ENCODE results near the gene FAM78B. TPM values are rescaled to one million over a fixed set of nuclear protein-coding genes. Genes with fewer than 3 reads are reported as not detected.

The FAM78B gene
- total RNA-seq, 2 donors from 2014 or later: 2.3 to 4.2 TPM

DNA sequence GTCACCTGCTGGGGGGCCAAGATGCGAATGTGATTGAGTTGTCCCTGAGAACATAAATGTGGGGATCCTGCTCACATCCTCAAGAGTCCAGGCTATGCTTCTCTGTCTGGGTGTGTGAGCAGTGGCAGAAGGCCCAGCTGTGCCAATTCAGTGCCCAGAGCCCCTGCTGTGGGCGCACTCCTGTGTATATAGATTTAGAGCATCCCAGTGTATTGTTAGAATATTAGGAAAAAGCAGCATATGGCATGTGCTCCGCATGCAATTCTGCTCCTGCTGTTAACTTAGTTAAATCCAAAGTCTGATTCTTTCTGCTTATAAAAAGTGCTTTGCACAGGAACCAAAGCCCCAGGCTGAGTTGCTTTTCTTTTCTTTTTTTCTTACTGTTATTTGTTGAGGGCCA lies 37.8 kb downstream of the FAM78B start:
- Mint-ChIP-seq H3K27ac (no peak overlapping the region), H3K36me3 (ENCODE audit: low read depth) (no peaks in the 10 kb centered on the region), H3K27me3 (ENCODE audit: insufficient read depth) (peaks cover 4% of the 10 kb centered on the region), H3K9me3 (no peaks in the 10 kb centered on the region), H3K4me3 (no peak overlapping the region), H3K4me1 (peaks cover 5% of the 10 kb centered on the region)
- no peak for TF ChIP-seq CTCF (conservative IDR thresholded peaks at IDR 0.05)
- WGBS, 2 experiments (ENCODE audit: insufficient coverage in 1 of 2, insufficient read length in 1 of 2): 88 to 95% methylated on average over 2 to 3 of the region's 3 CpGs
- Histone ChIP-seq H3K4me3 (ENCODE audit: low read length) (no peak overlapping the region), H3K9me3 (ENCODE audit: control insufficient read depth, low read length) (no peaks in the 10 kb centered on the region), H3K36me3 (ENCODE audit: control insufficient read depth, insufficient read depth, low read length) (peaks cover 5% of the 10 kb centered on the region), H3K9ac (ENCODE audit: extremely low read depth, low read length, poor library complexity, severe bottlenecking) (no peak overlapping the region), H3K27ac (ENCODE audit: low read depth, low read length) (no peak overlapping the region), H3K4me1 (ENCODE audit: control insufficient read depth, insufficient read depth, low read length) (no peaks in the 10 kb centered on the region), H3K27me3 (ENCODE audit: control insufficient read depth, insufficient read depth, low read length, poor library complexity, severe bottlenecking) (no peaks in the 10 kb centered on the region)
- DNase-seq: no peak

- no peaks in the 10 kb centered on the region for H3K27me3 ChIP-seq (ENCODE audit: control insufficient read depth, insufficient read depth, low read length, poor library complexity, severe bottlenecking)
- WGBS, 2 experiments (ENCODE audit: insufficient coverage in 1 of 2, insufficient read length in 1 of 2): 90% methylated on average over 1 of the region's 1 CpG; no CpG with 5 or more reads in 1 of the 2 experiments
- no peak overlapping the region for H3K9ac ChIP-seq (ENCODE audit: extremely low read depth, low read length, poor library complexity, severe bottlenecking)
- peaks cover 5% of the 10 kb centered on the region for H3K36me3 ChIP-seq (ENCODE audit: control insufficient read depth, insufficient read depth, low read length)
- no peak overlapping the region for H3K4me3 ChIP-seq (ENCODE audit: low read length)
- no peaks in the 10 kb centered on the region for H3K9me3 Mint-ChIP-seq
- DNase-seq: peak; percentile 68
- no peak overlapping the region for H3K27ac Mint-ChIP-seq
- H3K36me3 Mint-ChIP-seq (ENCODE audit: low read depth): no peaks in the 10 kb centered on the region
- H3K27me3 Mint-ChIP-seq (ENCODE audit: insufficient read depth): peaks cover 4% of the 10 kb centered on the region
- peaks cover 8% of the 10 kb centered on the region for H3K4me1 Mint-ChIP-seq
- H3K4me1 ChIP-seq (ENCODE audit: control insufficient read depth, insufficient read depth, low read length): peaks cover 1% of the 10 kb centered on the region
- H3K9me3 ChIP-seq (ENCODE audit: control insufficient read depth, low read length): no peaks in the 10 kb centered on the region
- no peak overlapping the region for H3K27ac ChIP-seq (ENCODE audit: low read depth, low read length)
- H3K4me3 Mint-ChIP-seq: no peak overlapping the region
- no peak for TF ChIP-seq CTCF (conservative IDR thresholded peaks at IDR 0.05)
Measured at GRCh38 chr1:166128195-166128594, 38.6 kb downstream of the FAM78B start.

- no peak overlapping the region for H3K9ac ChIP-seq (ENCODE audit: extremely low read depth, low read length, poor library complexity, severe bottlenecking)
- Mint-ChIP-seq H3K4me1 (peaks cover 16% of the 10 kb centered on the region), H3K9me3 (no peaks in the 10 kb centered on the region), H3K4me3 (no peak overlapping the region), H3K27ac (no peak overlapping the region), H3K27me3 (ENCODE audit: insufficient read depth) (peaks cover 4% of the 10 kb centered on the region), H3K36me3 (ENCODE audit: low read depth) (no peaks in the 10 kb centered on the region)
- no peaks in the 10 kb centered on the region for H3K27me3 ChIP-seq (ENCODE audit: control insufficient read depth, insufficient read depth, low read length, poor library complexity, severe bottlenecking)
- no peaks in the 10 kb centered on the region for H3K36me3 ChIP-seq (ENCODE audit: control insufficient read depth, insufficient read depth, low read length)
- no peaks in the 10 kb centered on the region for H3K9me3 ChIP-seq (ENCODE audit: control insufficient read depth, low read length)
- DNase-seq: no peak
- no peak overlapping the region for H3K4me3 ChIP-seq (ENCODE audit: low read length)
- 93% methylated on average over 1 of the region's 1 CpG; no CpG with 5 or more reads in 1 of the 2 experiments for WGBS, 2 experiments (ENCODE audit: insufficient coverage in 1 of 2, insufficient read length in 1 of 2)
- no peak overlapping the region for H3K27ac ChIP-seq (ENCODE audit: low read depth, low read length)
- no peak for TF ChIP-seq CTCF (conservative IDR thresholded peaks at IDR 0.05)
- H3K4me1 ChIP-seq (ENCODE audit: control insufficient read depth, insufficient read depth, low read length): peaks cover 5% of the 10 kb centered on the region
Measured at GRCh38 chr1:166127003-166127402, 39.8 kb downstream of the FAM78B start.
